ENCODE results near the gene EFNB2.

EFNB2 gene

GRCh38 chr13:106498571-106498970, 36.9 kb downstream of the EFNB2 start:
- TF ChIP-seq TAF1 (IDR thresholded peaks at IDR 0.05; ENCODE audit: borderline replicate concordance, insufficient read depth, low read length) = no peak
- TF ChIP-seq SIN3A (IDR thresholded peaks at IDR 0.05; ENCODE audit: borderline replicate concordance, insufficient read depth, low read length) = no peak
- no peak for TF ChIP-seq POLR2AphosphoS5 (IDR thresholded peaks at IDR 0.05; ENCODE audit: low read depth, low read length)
- no peak for TF ChIP-seq FOXP2 (optimal IDR thresholded peaks at IDR 0.05; ENCODE audit: borderline replicate concordance, extremely low read depth, extremely low read length, insufficient read depth)
- no peak for TF ChIP-seq REST (IDR thresholded peaks at IDR 0.05; ENCODE audit: insufficient read depth in 1 of 2, low read depth in 2 of 2, low read length in 2 of 2)

- no peak for TF ChIP-seq POLR2AphosphoS5 (IDR thresholded peaks at IDR 0.05; ENCODE audit: low read depth, low read length)
- no peak for TF ChIP-seq SIN3A (IDR thresholded peaks at IDR 0.05; ENCODE audit: borderline replicate concordance, insufficient read depth, low read length)
- no peak for TF ChIP-seq REST (IDR thresholded peaks at IDR 0.05; ENCODE audit: insufficient read depth in 1 of 2, low read depth in 2 of 2, low read length in 2 of 2)
- no peak for TF ChIP-seq FOXP2 (optimal IDR thresholded peaks at IDR 0.05; ENCODE audit: borderline replicate concordance, extremely low read depth, extremely low read length, insufficient read depth)
- no peak for TF ChIP-seq TAF1 (IDR thresholded peaks at IDR 0.05; ENCODE audit: borderline replicate concordance, insufficient read depth, low read length)
These were observed 37.3 kb downstream of the EFNB2 start for GRCh38 chr13:106498158-106498557.

- no peak for TF ChIP-seq REST (IDR thresholded peaks at IDR 0.05; ENCODE audit: insufficient read depth in 1 of 2, low read depth in 2 of 2, low read length in 2 of 2)
- TF ChIP-seq TAF1 (IDR thresholded peaks at IDR 0.05; ENCODE audit: borderline replicate concordance, insufficient read depth, low read length) = no peak
- TF ChIP-seq FOXP2 (optimal IDR thresholded peaks at IDR 0.05; ENCODE audit: borderline replicate concordance, extremely low read depth, extremely low read length, insufficient read depth) = no peak
- TF ChIP-seq SIN3A (IDR thresholded peaks at IDR 0.05; ENCODE audit: borderline replicate concordance, insufficient read depth, low read length) = no peak
- no peak for TF ChIP-seq POLR2AphosphoS5 (IDR thresholded peaks at IDR 0.05; ENCODE audit: low read depth, low read length)
These were observed 38.4 kb downstream of the EFNB2 start for GRCh38 chr13:106497079-106497478.

- no peak for TF ChIP-seq TAF1 (IDR thresholded peaks at IDR 0.05; ENCODE audit: borderline replicate concordance, insufficient read depth, low read length)
- no peak for TF ChIP-seq FOXP2 (optimal IDR thresholded peaks at IDR 0.05; ENCODE audit: borderline replicate concordance, extremely low read depth, extremely low read length, insufficient read depth)
- TF ChIP-seq POLR2AphosphoS5 (IDR thresholded peaks at IDR 0.05; ENCODE audit: low read depth, low read length) = no peak
- no peak for TF ChIP-seq SIN3A (IDR thresholded peaks at IDR 0.05; ENCODE audit: borderline replicate concordance, insufficient read depth, low read length)
- TF ChIP-seq REST (IDR thresholded peaks at IDR 0.05; ENCODE audit: insufficient read depth in 1 of 2, low read depth in 2 of 2, low read length in 2 of 2) = no peak
These were observed 39.1 kb downstream of the EFNB2 start for GRCh38 chr13:106496072-106496997.

All from PFSK-1 (cell line).